Measurements from ENCODE around the gene TAF4B. TPM values are rescaled to one million over a fixed set of nuclear protein-coding genes. Genes with fewer than 3 reads are reported as not detected.

TAF4B gene
- polyA plus RNA-seq, 3 donors = 0.64 to 1.2 (median 0.92) TPM

DNA sequence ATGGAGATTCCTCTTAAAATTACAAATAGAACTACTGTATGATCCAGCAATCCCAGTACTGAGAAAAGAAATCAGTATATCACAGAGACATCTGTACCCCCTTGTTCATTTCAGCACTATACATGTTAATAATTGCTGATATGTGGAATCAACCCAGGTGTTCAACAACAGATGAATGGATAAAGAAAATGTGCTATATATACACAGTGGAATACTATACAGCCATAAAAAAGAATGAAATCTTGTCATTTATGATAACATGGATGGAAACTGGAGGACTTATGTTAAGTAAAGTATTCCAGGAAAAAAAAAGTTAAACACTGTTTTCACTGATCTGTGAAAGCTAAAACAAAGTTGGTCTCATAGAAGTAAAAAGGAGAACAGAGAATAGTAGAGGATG, 124.7 kb downstream of the TAF4B start:
- Mint-ChIP-seq H3K9me3 (peaks cover 7 to 22% (median 12%) of the 10 kb centered on the region in 7 donors), H3K4me1 (no peaks in the 10 kb centered on the region), H3K4me3 (no peak overlapping the region), H3K36me3 (no peaks in the 10 kb centered on the region), H3K27me3 (ENCODE audit: low read depth in 3 of 3) (no peaks in the 10 kb centered on the region), H3K27ac (no peak overlapping the region)
- DNase-seq = no peak
- no peak overlapping the region for H3K4me3 ChIP-seq (replicated peaks in 1 of 3; ENCODE audit: low read depth in 2 of 3, low read length in 3 of 3)
- intact Hi-C loops (cut with micrococcal nuclease) = no loop called here
- no peak overlapping the region for H3K27ac ChIP-seq (ENCODE audit: low read depth in 1 of 2, low read length in 2 of 2)
- no peaks in the 10 kb centered on the region for H3K79me2 ChIP-seq (ENCODE audit: insufficient read depth, low read length)
- H4K20me1 ChIP-seq (ENCODE audit: insufficient read depth, low read length) = no peaks in the 10 kb centered on the region
- no peak overlapping the region for H3K4me2 ChIP-seq (replicated peaks; ENCODE audit: extremely low read depth, low read length, poor library complexity, severe bottlenecking)
- no peaks in the 10 kb centered on the region for H3K4me1 ChIP-seq (ENCODE audit: control insufficient read depth in 1 of 2, insufficient read depth in 2 of 2, low read length in 2 of 2)
- no peak overlapping the region for H3K9ac ChIP-seq (ENCODE audit: insufficient read depth, low read length, poor library complexity, severe bottlenecking)
- no peaks in the 10 kb centered on the region for H3K36me3 ChIP-seq (replicated peaks in 1 of 2; ENCODE audit: control insufficient read depth in 1 of 2, insufficient read depth in 2 of 2, low read length in 2 of 2)
- H3K27me3 ChIP-seq (ENCODE audit: control insufficient read depth in 2 of 2, insufficient read depth in 2 of 2, low read length in 2 of 2) = no peaks in the 10 kb centered on the region
- no peak overlapping the region for H2AFZ ChIP-seq (ENCODE audit: insufficient read depth, low read depth, low read length, poor library complexity, severe bottlenecking)
- peaks cover 5 to 12% of the 10 kb centered on the region in 2 donors for H3K9me3 ChIP-seq (replicated peaks in 1 of 2; ENCODE audit: control insufficient read depth in 1 of 2, insufficient read depth in 1 of 2, low read length in 2 of 2)
- TF ChIP-seq, protein P1, sequence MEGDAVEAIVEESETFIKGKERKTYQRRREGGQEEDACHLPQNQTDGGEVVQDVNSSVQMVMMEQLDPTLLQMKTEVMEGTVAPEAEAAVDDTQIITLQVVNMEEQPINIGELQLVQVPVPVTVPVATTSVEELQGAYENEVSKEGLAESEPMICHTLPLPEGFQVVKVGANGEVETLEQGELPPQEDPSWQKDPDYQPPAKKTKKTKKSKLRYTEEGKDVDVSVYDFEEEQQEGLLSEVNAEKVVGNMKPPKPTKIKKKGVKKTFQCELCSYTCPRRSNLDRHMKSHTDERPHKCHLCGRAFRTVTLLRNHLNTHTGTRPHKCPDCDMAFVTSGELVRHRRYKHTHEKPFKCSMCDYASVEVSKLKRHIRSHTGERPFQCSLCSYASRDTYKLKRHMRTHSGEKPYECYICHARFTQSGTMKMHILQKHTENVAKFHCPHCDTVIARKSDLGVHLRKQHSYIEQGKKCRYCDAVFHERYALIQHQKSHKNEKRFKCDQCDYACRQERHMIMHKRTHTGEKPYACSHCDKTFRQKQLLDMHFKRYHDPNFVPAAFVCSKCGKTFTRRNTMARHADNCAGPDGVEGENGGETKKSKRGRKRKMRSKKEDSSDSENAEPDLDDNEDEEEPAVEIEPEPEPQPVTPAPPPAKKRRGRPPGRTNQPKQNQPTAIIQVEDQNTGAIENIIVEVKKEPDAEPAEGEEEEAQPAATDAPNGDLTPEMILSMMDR (IDR thresholded peaks at IDR 0.05) = no peak

DNA sequence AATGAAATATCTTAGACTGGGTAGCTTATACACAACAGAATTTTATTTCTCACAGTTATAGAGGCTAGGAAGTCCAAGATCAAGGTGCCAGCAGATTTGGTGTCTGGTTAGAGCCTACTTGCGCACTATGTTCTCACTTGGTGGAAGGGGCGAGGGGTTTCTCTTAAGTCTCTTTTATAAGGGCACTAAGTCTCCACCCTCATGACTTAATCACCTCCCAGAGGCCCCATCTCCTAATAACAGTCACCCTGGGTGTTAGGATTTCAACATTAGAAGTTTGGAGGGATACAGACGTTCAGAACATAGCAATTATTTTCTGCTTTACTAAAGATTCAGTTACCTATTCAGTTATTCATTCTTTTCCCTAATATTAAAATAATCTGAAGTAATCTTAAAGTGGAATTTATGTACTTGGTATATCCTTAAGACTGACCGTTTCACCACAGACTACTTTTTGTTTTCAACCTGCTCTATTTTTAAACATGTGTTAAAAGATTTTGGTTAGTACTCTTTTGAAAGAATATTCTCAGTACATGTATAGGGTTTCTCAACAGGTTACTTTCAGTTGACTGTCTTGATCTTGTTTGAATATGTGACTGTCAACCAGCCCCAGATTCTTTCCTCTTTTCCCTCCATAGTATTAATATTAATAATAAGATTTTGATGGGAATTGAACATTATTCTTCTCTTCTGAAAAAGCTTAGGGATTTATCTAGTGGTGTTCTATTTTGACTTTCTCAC, 130.0 kb downstream of the TAF4B start:
- Histone ChIP-seq H3K4me1 (ENCODE audit: control insufficient read depth in 1 of 2, insufficient read depth in 2 of 2, low read length in 2 of 2) (no peaks in the 10 kb centered on the region), H3K79me2 (ENCODE audit: insufficient read depth, low read length) (no peaks in the 10 kb centered on the region), H3K27me3 (ENCODE audit: control insufficient read depth in 2 of 2, insufficient read depth in 2 of 2, low read length in 2 of 2) (no peaks in the 10 kb centered on the region), H3K36me3 (replicated peaks in 1 of 2; ENCODE audit: control insufficient read depth in 1 of 2, insufficient read depth in 2 of 2, low read length in 2 of 2) (no peaks in the 10 kb centered on the region), H3K4me3 (replicated peaks in 1 of 3; ENCODE audit: low read depth in 2 of 3, low read length in 3 of 3) (no peak overlapping the region), H3K9ac (ENCODE audit: insufficient read depth, low read length, poor library complexity, severe bottlenecking) (no peak overlapping the region), H4K20me1 (ENCODE audit: insufficient read depth, low read length) (no peaks in the 10 kb centered on the region), H2AFZ (ENCODE audit: insufficient read depth, low read depth, low read length, poor library complexity, severe bottlenecking) (no peak overlapping the region), H3K4me2 (replicated peaks; ENCODE audit: extremely low read depth, low read length, poor library complexity, severe bottlenecking) (no peak overlapping the region), H3K27ac (ENCODE audit: low read depth in 1 of 2, low read length in 2 of 2) (no peak overlapping the region), H3K9me3 (replicated peaks in 1 of 2; ENCODE audit: control insufficient read depth in 1 of 2, insufficient read depth in 1 of 2, low read length in 2 of 2) (no peaks in the 10 kb centered on the region)
- Mint-ChIP-seq H3K9me3 (peaks cover 0 to 3% (median 0%) of the 10 kb centered on the region in 7 donors), H3K27ac (no peak overlapping the region), H3K4me3 (no peak overlapping the region), H3K27me3 (ENCODE audit: low read depth in 3 of 3) (peaks cover 0 to 1% (median 0%) of the 10 kb centered on the region in 3 donors), H3K4me1 (no peaks in the 10 kb centered on the region), H3K36me3 (peaks cover 0 to 6% of the 10 kb centered on the region in 2 donors)
- DNase-seq = no peak
- intact Hi-C loops (cut with micrococcal nuclease) = no loop called here
- TF ChIP-seq, protein P1 (IDR thresholded peaks at IDR 0.05) = no peak
- WGBS (ENCODE audit: insufficient coverage) = no CpG with 5 or more reads among the region's 4 CpGs
